GM23338 (cell line): Measurements from ENCODE around the gene CCDC12. TPM values are rescaled to one million over a fixed set of nuclear protein-coding genes. Genes with fewer than 3 reads are reported as not detected.

Experiments used
- CTCF ChIP-seq, 2 experiments: fragments of 200-600 bp in 1 of 2; sonication (generic) in 1 of 2; conservative IDR thresholded peaks; 2 replicates each; pipeline versions ENCODE4 v1.5.1 to v1.6.1; 2016 to 2017; ENCODE audit warnings: antibody characterized with exemption in 2 of 2, low read depth in 2 of 2, mild to moderate bottlenecking in 2 of 2, moderate library complexity in 1 of 2
- EZH2 ChIP-seq: fragments of 200-600 bp; sonication (generic); IDR thresholded peaks from one replicate; pipeline ENCODE4 v1.8.0; 2017; ENCODE audit warnings: antibody characterized with exemption, mild to moderate bottlenecking, low read depth; ENCODE audit not compliant: unreplicated experiment
- NANOG ChIP-seq: IDR thresholded peaks from 2 replicates; pipeline ENCODE4 v1.6.1; 2016; ENCODE audit warnings: antibody characterized with exemption, borderline replicate concordance
- POLR2AphosphoS5 ChIP-seq: IDR thresholded peaks from 2 replicates; pipeline ENCODE4 v1.6.1; 2016; ENCODE audit warnings: antibody characterized with exemption, low read depth
- STAT1 ChIP-seq: IDR thresholded peaks from one replicate; pipeline ENCODE4 v1.6.1; 2016; ENCODE audit warnings: antibody characterized with exemption; ENCODE audit not compliant: unreplicated experiment
- ZNF114 ChIP-seq: fragments of 250-450 bp; sonication (Bioruptor Pico); IDR thresholded peaks from 2 replicates; pipeline ENCODE4 v1.5.0; 2020; ENCODE audit warnings: mild to moderate bottlenecking, moderate library complexity
- polyA plus RNA-seq: library from polyadenylated mRNA; unstranded; fragments of >200 nt; fragmentation: Nextera tagmentation; extraction: Ambion mirVana; gene quantifications from 2 replicates; pipeline ENCODE4 v1.2.1, GENCODE V29; 2016
- total RNA-seq: library from RNA; depleted of rRNA; stranded (reverse); fragments of >200 nt; shearing (Covaris generic); gene quantifications from 2 replicates; pipeline ENCODE4 v1.2.3, GENCODE V29; 2014
- TF ChIP-seq, protein P1 (sequence below): fragments of 250-450 bp; sonication (Bioruptor Pico); IDR thresholded peaks from 2 replicates; pipeline ENCODE4 v1.5.0; 2020; ENCODE audit warnings: mild to moderate bottlenecking, moderate library complexity

CCDC12 gene
- total and polyA plus RNA-seq, 2 experiments from 2014 or later: 42.9 to 133 TPM

DNA sequence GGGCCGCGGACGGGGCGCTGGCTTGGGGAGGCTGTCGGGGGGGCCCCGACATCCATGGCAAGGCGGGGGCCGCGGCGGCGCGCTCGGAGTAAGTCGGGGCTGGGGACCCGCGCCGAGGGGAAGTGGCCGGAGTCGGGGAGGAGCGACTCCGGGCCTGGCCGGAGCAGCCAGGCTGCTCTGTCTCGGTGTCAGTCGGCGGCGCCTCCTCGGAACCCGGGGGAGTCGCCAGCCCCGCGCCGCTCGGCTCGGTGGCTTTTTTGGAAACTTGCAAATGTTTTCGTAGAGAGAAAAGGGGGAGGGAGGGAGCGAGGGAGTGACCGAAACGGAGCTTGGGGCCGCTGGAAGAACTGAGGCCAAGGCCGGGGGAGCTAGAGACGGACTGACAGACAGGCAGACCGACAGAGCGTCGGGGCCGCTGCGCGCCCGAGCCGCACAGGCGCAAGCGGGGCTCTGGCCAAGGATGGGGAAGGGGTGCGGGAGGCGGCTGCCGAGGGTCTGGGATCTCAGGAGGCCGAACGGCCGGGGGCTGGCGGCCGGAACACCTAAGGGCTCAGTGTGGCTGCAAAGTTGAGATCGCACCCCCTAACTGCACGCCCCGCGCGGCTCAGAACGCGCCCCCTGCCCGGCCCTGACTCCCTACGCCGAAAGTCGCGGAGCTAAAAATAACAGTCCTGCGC, 94.0 kb downstream of the CCDC12 start (continued):
- TF ChIP-seq, protein P1, sequence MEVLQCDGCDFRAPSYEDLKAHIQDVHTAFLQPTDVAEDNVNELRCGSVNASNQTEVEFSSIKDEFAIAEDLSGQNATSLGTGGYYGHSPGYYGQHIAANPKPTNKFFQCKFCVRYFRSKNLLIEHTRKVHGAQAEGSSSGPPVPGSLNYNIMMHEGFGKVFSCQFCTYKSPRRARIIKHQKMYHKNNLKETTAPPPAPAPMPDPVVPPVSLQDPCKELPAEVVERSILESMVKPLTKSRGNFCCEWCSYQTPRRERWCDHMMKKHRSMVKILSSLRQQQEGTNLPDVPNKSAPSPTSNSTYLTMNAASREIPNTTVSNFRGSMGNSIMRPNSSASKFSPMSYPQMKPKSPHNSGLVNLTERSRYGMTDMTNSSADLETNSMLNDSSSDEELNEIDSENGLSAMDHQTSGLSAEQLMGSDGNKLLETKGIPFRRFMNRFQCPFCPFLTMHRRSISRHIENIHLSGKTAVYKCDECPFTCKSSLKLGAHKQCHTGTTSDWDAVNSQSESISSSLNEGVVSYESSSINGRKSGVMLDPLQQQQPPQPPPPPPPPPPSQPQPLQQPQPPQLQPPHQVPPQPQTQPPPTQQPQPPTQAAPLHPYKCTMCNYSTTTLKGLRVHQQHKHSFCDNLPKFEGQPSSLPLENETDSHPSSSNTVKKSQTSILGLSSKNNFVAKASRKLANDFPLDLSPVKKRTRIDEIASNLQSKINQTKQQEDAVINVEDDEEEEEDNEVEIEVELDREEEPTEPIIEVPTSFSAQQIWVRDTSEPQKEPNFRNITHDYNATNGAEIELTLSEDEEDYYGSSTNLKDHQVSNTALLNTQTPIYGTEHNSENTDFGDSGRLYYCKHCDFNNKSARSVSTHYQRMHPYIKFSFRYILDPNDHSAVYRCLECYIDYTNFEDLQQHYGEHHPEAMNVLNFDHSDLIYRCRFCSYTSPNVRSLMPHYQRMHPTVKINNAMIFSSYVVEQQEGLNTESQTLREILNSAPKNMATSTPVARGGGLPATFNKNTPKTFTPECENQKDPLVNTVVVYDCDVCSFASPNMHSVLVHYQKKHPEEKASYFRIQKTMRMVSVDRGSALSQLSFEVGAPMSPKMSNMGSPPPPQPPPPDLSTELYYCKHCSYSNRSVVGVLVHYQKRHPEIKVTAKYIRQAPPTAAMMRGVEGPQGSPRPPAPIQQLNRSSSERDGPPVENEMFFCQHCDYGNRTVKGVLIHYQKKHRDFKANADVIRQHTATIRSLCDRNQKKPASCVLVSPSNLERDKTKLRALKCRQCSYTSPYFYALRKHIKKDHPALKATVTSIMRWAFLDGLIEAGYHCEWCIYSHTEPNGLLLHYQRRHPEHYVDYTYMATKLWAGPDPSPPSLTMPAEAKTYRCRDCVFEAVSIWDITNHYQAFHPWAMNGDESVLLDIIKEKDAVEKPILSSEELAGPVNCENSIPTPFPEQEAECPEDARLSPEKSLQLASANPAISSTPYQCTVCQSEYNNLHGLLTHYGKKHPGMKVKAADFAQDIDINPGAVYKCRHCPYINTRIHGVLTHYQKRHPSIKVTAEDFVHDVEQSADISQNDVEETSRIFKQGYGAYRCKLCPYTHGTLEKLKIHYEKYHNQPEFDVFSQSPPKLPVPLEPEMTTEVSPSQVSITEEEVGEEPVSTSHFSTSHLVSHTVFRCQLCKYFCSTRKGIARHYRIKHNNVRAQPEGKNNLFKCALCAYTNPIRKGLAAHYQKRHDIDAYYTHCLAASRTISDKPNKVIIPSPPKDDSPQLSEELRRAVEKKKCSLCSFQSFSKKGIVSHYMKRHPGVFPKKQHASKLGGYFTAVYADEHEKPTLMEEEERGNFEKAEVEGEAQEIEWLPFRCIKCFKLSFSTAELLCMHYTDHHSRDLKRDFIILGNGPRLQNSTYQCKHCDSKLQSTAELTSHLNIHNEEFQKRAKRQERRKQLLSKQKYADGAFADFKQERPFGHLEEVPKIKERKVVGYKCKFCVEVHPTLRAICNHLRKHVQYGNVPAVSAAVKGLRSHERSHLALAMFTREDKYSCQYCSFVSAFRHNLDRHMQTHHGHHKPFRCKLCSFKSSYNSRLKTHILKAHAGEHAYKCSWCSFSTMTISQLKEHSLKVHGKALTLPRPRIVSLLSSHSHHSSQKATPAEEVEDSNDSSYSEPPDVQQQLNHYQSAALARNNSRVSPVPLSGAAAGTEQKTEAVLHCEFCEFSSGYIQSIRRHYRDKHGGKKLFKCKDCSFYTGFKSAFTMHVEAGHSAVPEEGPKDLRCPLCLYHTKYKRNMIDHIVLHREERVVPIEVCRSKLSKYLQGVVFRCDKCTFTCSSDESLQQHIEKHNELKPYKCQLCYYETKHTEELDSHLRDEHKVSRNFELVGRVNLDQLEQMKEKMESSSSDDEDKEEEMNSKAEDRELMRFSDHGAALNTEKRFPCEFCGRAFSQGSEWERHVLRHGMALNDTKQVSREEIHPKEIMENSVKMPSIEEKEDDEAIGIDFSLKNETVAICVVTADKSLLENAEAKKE (CRISPR knock-in tag): no peak
- TF ChIP-seq STAT1: no peak
- no peak for TF ChIP-seq ZNF114 (CRISPR knock-in tag)
- no peak for TF ChIP-seq CTCF (conservative IDR thresholded peaks at IDR 0.05; ENCODE audit: low read depth in 2 of 2)
- no peak for TF ChIP-seq POLR2AphosphoS5
- TF ChIP-seq EZH2: peak; percentile 88
- no peak for TF ChIP-seq NANOG
